H1 (cell line): ENCODE results near the gene YPEL5. TPM values are rescaled to one million over a fixed set of nuclear protein-coding genes. Genes with fewer than 3 reads are reported as not detected.

Experiments
- CTCF ChIA-PET: fragments of 300-600 bp; sonication (Branson Sonifier 250); formaldehyde crosslinking; loops from one replicate; lab custom pipeline; 2021; ENCODE audit not compliant: partially characterized antibody; lab: Charles Lee
- POLR2A ChIA-PET: fragments of 300-600 bp; sonication (Branson Sonifier 250); formaldehyde crosslinking; loops from one replicate; lab custom pipeline; 2021; ENCODE audit warnings: inconsistent platforms; ENCODE audit not compliant: partially characterized antibody; lab: Charles Lee
- DNase-seq, 2 experiments: peaks; one replicate each; pipeline versions ENCODE4 v3.0.0 to v3.0.0-alpha.2; 2010 to 2022; ENCODE audit warnings: low spot score in 2 of 2, low read depth in 1 of 2, mixed read lengths in 1 of 2
- FAIRE-seq: peaks from 2 replicates; lab custom pipeline; 2011; peaks lifted over from hg19 to GRCh38; lab: Jason Lieb, UNC
- H2AFZ ChIP-seq: 2 replicates; pipeline ENCODE4 v1.8.1; 2012; ENCODE audit warnings: low read length, inconsistent platforms
- H2AK5ac ChIP-seq: 2 replicates; pipeline ENCODE4 v1.6.1; 2013; ENCODE audit warnings: low read depth, low read length
- H2BK120ac ChIP-seq: replicated peaks from 2 replicates; pipeline ENCODE3; 2013; ENCODE audit warnings: low read depth, low read length, inconsistent platforms
- H2BK12ac ChIP-seq: 2 replicates; pipeline ENCODE4 v1.6.1; 2013; ENCODE audit warnings: low read depth, low read length
- H2BK15ac ChIP-seq: 2 replicates; pipeline ENCODE4 v1.6.1; 2013; ENCODE audit warnings: low read length
- H2BK20ac ChIP-seq: 2 replicates; pipeline ENCODE4 v1.6.1; 2013; ENCODE audit warnings: low read length
- H2BK5ac ChIP-seq: 2 replicates; pipeline ENCODE4 v1.6.1; 2013; ENCODE audit warnings: low read depth, low read length
- H3K14ac ChIP-seq: 2 replicates; pipeline ENCODE4 v1.6.1; 2013; ENCODE audit warnings: inconsistent platforms; ENCODE audit not compliant: insufficient read length
- H3K18ac ChIP-seq: 2 replicates; pipeline ENCODE4 v1.6.1; 2013; ENCODE audit warnings: low read length; ENCODE audit errors: extremely low read depth
- H3K23ac ChIP-seq: 2 replicates; pipeline ENCODE4 v1.6.1; 2013; ENCODE audit warnings: inconsistent platforms; ENCODE audit not compliant: insufficient read length
- H3K23me2 ChIP-seq: 2 replicates; pipeline ENCODE4 v1.6.1; 2013; ENCODE audit warnings: low read depth, low read length
- H3K27ac ChIP-seq: 2 replicates; pipeline ENCODE4 v1.6.1; 2011; ENCODE audit warnings: low read depth, low read length, inconsistent platforms
- H3K27me3 ChIP-seq, 4 experiments: replicated peaks in 1 of 4; 1 replicate in 1 of 4; 2 replicates in 3 of 4; pipeline versions ENCODE4 v1.6.1 to v1.8.1; 2011 to 2013; ENCODE audit warnings: low read length in 3 of 4, mild to moderate bottlenecking in 3 of 4, inconsistent platforms in 2 of 4, mixed read lengths in 2 of 4, moderate library complexity in 1 of 4; ENCODE audit not compliant: control insufficient read depth in 3 of 4, insufficient read depth in 3 of 4; ENCODE audit errors: extremely low read depth in 1 of 4
- H3K36me3 ChIP-seq, 4 experiments: 2 replicates each; pipeline versions ENCODE4 v1.6.1 to v1.8.1; 2011 to 2013; ENCODE audit warnings: mild to moderate bottlenecking in 4 of 4, low read length in 3 of 4, moderate library complexity in 2 of 4, control low read depth in 1 of 4, inconsistent platforms in 1 of 4; ENCODE audit not compliant: insufficient read depth in 4 of 4, control insufficient read depth in 2 of 4
- H3K4ac ChIP-seq: replicated peaks from 2 replicates; pipeline ENCODE3; 2013; ENCODE audit warnings: low read length, low read depth, mixed read lengths, inconsistent platforms; ENCODE audit not compliant: insufficient read length
- H3K4me1 ChIP-seq, 4 experiments: replicated peaks in 1 of 4; 1 replicate in 1 of 4; 2 replicates in 3 of 4; pipeline versions ENCODE4 v1.6.1 to v1.8.1; 2011 to 2013; ENCODE audit warnings: low read length in 3 of 4, inconsistent platforms in 2 of 4, mixed read lengths in 1 of 4; ENCODE audit not compliant: insufficient read depth in 4 of 4, control insufficient read depth in 3 of 4
- H3K4me2 ChIP-seq, 2 experiments: 2 replicates each; pipeline versions ENCODE4 v1.6.1 to v1.8.1; 2011 to 2013; ENCODE audit warnings: low read depth in 2 of 2, low read length in 2 of 2, control low read depth in 1 of 2, inconsistent platforms in 1 of 2, mild to moderate bottlenecking in 1 of 2; ENCODE audit not compliant: insufficient read depth in 1 of 2
- H3K4me3 ChIP-seq, 4 experiments: fragments of 200-600, 300-600 bp in 1 of 4; sonication (generic), shearing (Covaris generic), sonication (Bioruptor Twin) in 1 of 4; 2 replicates each; pipeline versions ENCODE4 v1.5.1 to v1.8.1; 2011 to 2016; ENCODE audit warnings: low read length in 4 of 4, low read depth in 3 of 4, control low read depth in 2 of 4, inconsistent platforms in 2 of 4, mild to moderate bottlenecking in 2 of 4, mixed read lengths in 1 of 4, moderate library complexity in 1 of 4; ENCODE audit not compliant: insufficient read depth in 2 of 4; ENCODE audit errors: extremely low read depth in 1 of 4
- H3K56ac ChIP-seq: replicated peaks from 2 replicates; pipeline ENCODE3; 2013; ENCODE audit warnings: low read depth, mild to moderate bottlenecking, mixed read lengths, low read length, inconsistent platforms; ENCODE audit not compliant: insufficient read length
- H3K79me1 ChIP-seq: 2 replicates; pipeline ENCODE4 v1.6.1; 2013; ENCODE audit warnings: low read depth, low read length, control low read depth
- H3K79me2 ChIP-seq, 2 experiments: 2 replicates each; pipeline versions ENCODE4 v1.6.1 to v1.8.1; 2012 to 2013; ENCODE audit warnings: low read length in 2 of 2, mild to moderate bottlenecking in 2 of 2, inconsistent platforms in 1 of 2; ENCODE audit not compliant: insufficient read depth in 2 of 2, control insufficient read depth in 1 of 2
- H3K9ac ChIP-seq, 4 experiments: replicated peaks in 1 of 4; 1 replicate in 1 of 4; 2 replicates in 3 of 4; pipeline versions ENCODE4 v1.6.1 to v1.8.1; 2011 to 2013; ENCODE audit warnings: low read depth in 3 of 4, low read length in 3 of 4, control low read depth in 2 of 4, mild to moderate bottlenecking in 2 of 4, moderate library complexity in 2 of 4, inconsistent platforms in 1 of 4; ENCODE audit errors: extremely low read depth in 1 of 4
- H3K9me3 ChIP-seq, 2 experiments: 2 replicates each; pipeline versions ENCODE4 v1.6.1 to v1.8.1; 2012 to 2013; ENCODE audit warnings: mild to moderate bottlenecking in 2 of 2, moderate library complexity in 2 of 2, control low read depth in 1 of 2, inconsistent platforms in 1 of 2, low read depth in 1 of 2, low read length in 1 of 2, mixed read lengths in 1 of 2; ENCODE audit not compliant: insufficient read depth in 2 of 2
- H4K20me1 ChIP-seq, 2 experiments: replicated peaks in 1 of 2; 2 replicates each; pipeline versions ENCODE3 to v1.8.1; 2011 to 2013; ENCODE audit warnings: inconsistent platforms in 2 of 2, low read length in 2 of 2, mild to moderate bottlenecking in 1 of 2; ENCODE audit not compliant: insufficient read depth in 2 of 2, control insufficient read depth in 1 of 2
- H4K5ac ChIP-seq: 2 replicates; pipeline ENCODE4 v1.6.1; 2013; ENCODE audit warnings: low read length, low read depth, mixed read lengths, inconsistent platforms; ENCODE audit not compliant: insufficient read length
- H4K8ac ChIP-seq: 2 replicates; pipeline ENCODE4 v1.8.0; 2013; ENCODE audit warnings: mild to moderate bottlenecking, moderate library complexity, low read length, inconsistent platforms; ENCODE audit not compliant: insufficient read depth; ENCODE audit errors: extremely low read depth
- H4K91ac ChIP-seq: replicated peaks from 2 replicates; pipeline ENCODE3; 2013; ENCODE audit warnings: low read length, mixed read lengths, inconsistent platforms; ENCODE audit not compliant: insufficient read length
- BRCA1 ChIP-seq: IDR thresholded peaks from 2 replicates; pipeline ENCODE4 v1.6.1; 2012; ENCODE audit warnings: low read depth, low read length, improper control_type of control experiment
- CHD2 ChIP-seq: IDR thresholded peaks from 2 replicates; pipeline ENCODE4 v1.6.1; 2012; ENCODE audit warnings: low read length, improper control_type of control experiment
- JUND ChIP-seq: IDR thresholded peaks from 2 replicates; pipeline ENCODE4 v1.6.1; 2011; ENCODE audit warnings: mild to moderate bottlenecking, improper control_type of control experiment, low read length
- SUZ12 ChIP-seq: fragments of 200-600 bp; sonication (generic); IDR thresholded peaks from 2 replicates; pipeline ENCODE4 v1.6.1; 2012; ENCODE audit warnings: mild to moderate bottlenecking, inconsistent platforms, low read length, moderate library complexity, mixed read lengths
- WGBS, 2 experiments: shearing (Covaris generic) in 1 of 2; methylation state at CpG; one replicate each; pipeline versions ENCODE4 v1.1.6 to v1.1.7; 2013 to 2015; ENCODE audit warnings: low lambda C conversion rate in 2 of 2, mixed read lengths in 2 of 2, inconsistent platforms in 1 of 2, low coverage in 1 of 2, missing lambda C conversion rate in 1 of 2; ENCODE audit not compliant: insufficient replicate concordance in 2 of 2, insufficient coverage in 1 of 2, insufficient read length in 1 of 2; ENCODE audit errors: extremely low coverage in 1 of 2, missing lambda C conversion rate in 1 of 2; 5-methylcytosine and 5-hydroxymethylcytosine counted together
- polyA plus RNA-seq, 7 experiments: library from polyadenylated mRNA; depleted of rRNA in 3 of 7; stranded (reverse) in 5 of 7; unstranded in 2 of 7; fragments of >200 nt in 5 of 7; fragments of 200-250 nt in 2 of 7; gene quantifications; 1 replicate in 5 of 7; 2 replicates in 1 of 7; 4 replicates in 1 of 7; pipeline versions ENCODE4 v1.2.1 to v1.2.3, GENCODE V29; 2011 to 2013; ENCODE audit warnings: missing spikeins in 2 of 7, mixed read lengths in 2 of 7
- total RNA-seq: library from RNA; stranded (reverse); fragmentation: NEBNext Ultra II Directional; extraction: Animal tissue kit (Norgen Biotek cat#: 25700); gene quantifications from 2 replicates; pipeline ENCODE4 v1.2.1, GENCODE V29; 2021

YPEL5 gene
- total and polyA plus RNA-seq, 2 of the 8 experiments (the other 6 are each of a cell fraction or from before 2014, with no cell fraction given): 18.5 to 28.0 TPM

GRCh38 chr2:30193104-30193681 is 46.4 kb downstream of the YPEL5 start:
- Histone ChIP-seq H3K9ac (no peak overlapping the region), H2BK15ac (no peak overlapping the region), H4K8ac (no peak overlapping the region; the same call in 1 of the 2 replicates), H3K9me3 (no peaks in the 10 kb centered on the region), H3K14ac (no peak overlapping the region), H3K18ac (no peak overlapping the region), H3K4ac (no peak overlapping the region), H2BK12ac (no peak overlapping the region), H3K36me3 (no peaks in the 10 kb centered on the region), H3K4me3 (no peak overlapping the region), H3K79me2 (no peaks in the 10 kb centered on the region), H3K27ac (no peak overlapping the region), H3K27me3 (no peaks in the 10 kb centered on the region), H3K23me2 (no peaks in the 10 kb centered on the region), H2AK5ac (no peak overlapping the region), H2BK5ac (no peak overlapping the region), H2BK120ac (no peak overlapping the region), H4K91ac (no peak overlapping the region), H3K23ac (no peak overlapping the region), H3K56ac (no peak overlapping the region), H2BK20ac (no peak overlapping the region), H4K20me1 (no peaks in the 10 kb centered on the region), H3K4me2 (no peak overlapping the region), H3K4me1 (peaks cover 0 to 11% (median 3%) of the 10 kb centered on the region in 4 experiments; a peak in 3 of 7 replicates), H3K79me1 (no peaks in the 10 kb centered on the region), H4K5ac (no peak overlapping the region), H2AFZ (no peak overlapping the region)
- DNase-seq (no peak), FAIRE-seq (no peak)
- CTCF ChIA-PET: interaction anchor here (0.8 to 1.6 kb wide), 4 partner anchors 11 to 28 kb away, joined by 3 to 11 read pairs (median 4); no protein-coding TSS in a partner anchor
- WGBS, 2 experiments: 83% methylated on average over 9 of the region's 13 CpGs; no CpG with 5 or more reads in 1 of the 2 experiments
- POLR2A ChIA-PET: no interaction called here
- TF ChIP-seq BRCA1 (no peak), SUZ12 (no peak), JUND (no peak), CHD2 (no peak)
